ENCODE results near the gene TRPT1. TPM values are rescaled to one million over a fixed set of nuclear protein-coding genes. Genes with fewer than 3 reads are reported as not detected.

Gene TRPT1
- polyA plus RNA-seq = 10 to 100 TPM; 42.2 to 51.0 (median 43.8) TPM

DNA sequence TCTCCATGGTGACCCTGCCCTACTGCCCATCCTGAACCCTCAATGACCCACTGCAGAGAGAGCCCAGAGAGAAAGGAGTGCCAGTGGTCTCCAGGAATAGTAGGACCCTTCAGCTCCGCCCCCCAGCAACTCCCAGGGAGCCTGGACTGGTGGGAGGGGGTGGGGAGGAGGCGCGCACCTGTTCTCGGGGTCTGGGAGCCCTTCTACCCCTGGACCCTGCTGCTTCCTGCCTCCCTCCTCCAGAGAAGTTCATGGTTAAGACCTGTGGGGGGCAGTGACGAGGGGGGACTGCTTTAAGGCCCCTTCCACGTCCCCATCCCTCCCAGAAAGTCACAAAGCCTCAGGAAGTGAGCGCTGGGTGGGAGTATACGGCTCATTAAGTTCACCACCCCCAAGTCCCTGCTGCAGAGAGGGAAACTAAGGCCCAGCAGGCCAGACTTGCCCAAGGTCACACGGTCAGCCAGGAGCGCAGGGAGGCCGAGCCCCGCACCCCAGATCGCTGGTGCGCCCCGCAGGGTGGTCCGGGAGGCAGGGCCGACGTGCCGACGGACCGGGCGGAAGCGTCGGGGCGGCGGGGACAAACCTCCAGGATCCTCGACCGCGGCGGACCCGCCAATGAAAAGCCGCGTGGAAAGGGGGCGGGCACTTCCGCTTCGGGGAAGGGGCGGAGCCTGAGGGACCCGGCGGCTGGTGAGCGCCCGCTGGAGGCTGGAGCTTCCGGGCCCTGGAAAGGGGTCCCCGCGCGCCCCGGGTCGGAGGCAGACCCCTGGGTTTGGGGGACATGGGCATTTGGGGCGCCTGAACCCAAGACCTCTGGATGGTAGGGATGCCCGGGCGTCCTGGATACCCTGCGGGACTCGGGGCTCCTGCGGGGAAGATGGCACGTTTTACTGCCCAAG is at the start of gene TRPT1, which contains the start of gene NUDT22:
TSS of gene TRPT1 (minus strand) at position 579 of the 899 bp plus-strand sequence. CDS start at position 253, 326 bp downstream.
TSS of gene NUDT22 (plus strand) at position 667 of the 899 bp plus-strand sequence. CDS start 379 bp downstream, outside the sequence.
- Mint-ChIP-seq H3K4me1 (peaks cover 34 to 36% of the 10 kb centered on the region in 2 donors), H3K4me3 (peak within 1 kb of the TSS; percentile 87 to 91 (median 89)), H3K27ac (peak within 1 kb of the TSS; percentile 77 to 93 (median 90)), H3K36me3 (no peaks in the 10 kb centered on the region), H3K27me3 (ENCODE audit: low read depth in 3 of 3) (peaks cover 0 to 6% (median 2%) of the 10 kb centered on the region in 3 donors), H3K9me3 (no peaks in the 10 kb centered on the region)
- DNase-seq = peak; percentile 90 to 93 (median 91)

- H3K9me3 Mint-ChIP-seq = no peaks in the 10 kb centered on the region
- no peak for DNase-seq
- H3K4me3 Mint-ChIP-seq = no peak overlapping the region
- peaks cover 13 to 15% (median 15%) of the 10 kb centered on the region in 3 donors for H3K27me3 Mint-ChIP-seq (ENCODE audit: low read depth in 3 of 3)
- peaks cover 0 to 5% (median 0%) of the 10 kb centered on the region in 3 donors for H3K36me3 Mint-ChIP-seq
- no peak overlapping the region for H3K27ac Mint-ChIP-seq
- peaks cover 13% of the 10 kb centered on the region in 2 donors for H3K4me1 Mint-ChIP-seq
These were observed 49.2 kb upstream of the TRPT1 start for GRCh38 chr11:64275031-64275800.

- peak overlapping the region; percentile 91 to 99 (median 93) for H3K4me3 Mint-ChIP-seq
- no peaks in the 10 kb centered on the region for H3K36me3 Mint-ChIP-seq
- H3K9me3 Mint-ChIP-seq = no peaks in the 10 kb centered on the region
- peaks cover 18 to 32% (median 22%) of the 10 kb centered on the region in 3 donors for H3K27me3 Mint-ChIP-seq (ENCODE audit: low read depth in 3 of 3)
- H3K27ac Mint-ChIP-seq = peak overlapping the region; percentile 91 to 100 (median 99)
- peaks cover 33 to 35% of the 10 kb centered on the region in 2 donors for H3K4me1 Mint-ChIP-seq
- DNase-seq = peak; percentile 96 to 97 (median 97)
These were observed 43.7 kb upstream of the TRPT1 start for GRCh38 chr11:64269540-64270220.

DNA sequence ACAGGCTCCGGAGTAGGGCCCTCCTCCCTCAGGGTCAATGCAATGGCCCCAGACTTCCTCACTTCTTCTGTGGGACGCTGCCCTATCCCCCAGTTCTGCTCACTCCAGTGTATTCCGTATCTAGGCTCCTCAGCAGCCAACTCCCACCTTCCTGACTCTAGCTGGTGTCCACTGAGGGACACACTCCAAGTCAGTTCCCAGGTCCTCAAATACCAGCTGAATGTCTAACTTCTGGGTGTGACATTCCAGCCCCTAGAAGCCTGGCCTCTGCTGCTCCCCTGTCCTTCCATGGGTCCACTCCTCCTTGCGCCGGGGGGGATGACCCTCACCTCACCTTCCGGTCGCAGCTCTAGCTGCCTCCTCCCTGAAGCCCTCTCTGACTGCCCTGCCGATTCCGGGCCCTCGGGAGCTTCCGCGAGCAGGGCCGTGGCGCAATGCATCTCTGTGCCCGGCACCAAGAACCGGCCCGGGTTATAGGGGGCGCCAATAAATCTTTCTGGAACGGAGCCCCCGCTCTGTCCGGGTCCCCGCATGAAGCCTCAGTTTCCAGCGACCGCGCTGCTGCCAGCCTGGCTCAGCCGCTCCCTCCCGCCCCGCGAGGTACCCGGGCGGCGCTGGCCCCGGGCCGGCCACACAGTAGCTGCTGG is 43.0 kb upstream of the TRPT1 start:
- peak overlapping the region; percentile 91 to 100 (median 98) for H3K27ac Mint-ChIP-seq
- DNase-seq = peak in 2 of 3 donors; percentile 47 to 54
- peaks cover 33 to 35% of the 10 kb centered on the region in 2 donors for H3K4me1 Mint-ChIP-seq

GRCh38 chr11:64268025-64268892 is 42.3 kb upstream of the TRPT1 start:
- peaks cover 18 to 32% (median 20%) of the 10 kb centered on the region in 3 donors for H3K27me3 Mint-ChIP-seq (ENCODE audit: low read depth in 3 of 3)
- peak overlapping the region; percentile 91 to 100 (median 98) for H3K27ac Mint-ChIP-seq
- no peaks in the 10 kb centered on the region for H3K9me3 Mint-ChIP-seq
- peaks cover 33 to 35% of the 10 kb centered on the region in 2 donors for H3K4me1 Mint-ChIP-seq
- peak in 2 of 3 donors; percentile 30 to 37 for DNase-seq
- H3K36me3 Mint-ChIP-seq = no peaks in the 10 kb centered on the region
- H3K4me3 Mint-ChIP-seq = peak overlapping the region; percentile 91 to 99 (median 93)

More for the DNA sequence above, 43.0 kb upstream of the TRPT1 start:
- Mint-ChIP-seq H3K4me3 (peak overlapping the region; percentile 91 to 99 (median 93)), H3K9me3 (no peaks in the 10 kb centered on the region), H3K27me3 (ENCODE audit: low read depth in 3 of 3) (peaks cover 18 to 32% (median 22%) of the 10 kb centered on the region in 3 donors), H3K36me3 (no peaks in the 10 kb centered on the region)

GRCh38 chr11:64267207-64267945 is 41.4 kb upstream of the TRPT1 start:
- DNase-seq = no peak
- peak overlapping the region; percentile 29 to 96 (median 91) for H3K4me3 Mint-ChIP-seq
- H3K36me3 Mint-ChIP-seq = peaks cover 0 to 3% (median 0%) of the 10 kb centered on the region in 3 donors
- H3K27me3 Mint-ChIP-seq (ENCODE audit: low read depth in 3 of 3) = peaks cover 18 to 32% (median 20%) of the 10 kb centered on the region in 3 donors
- H3K4me1 Mint-ChIP-seq = peaks cover 33 to 35% of the 10 kb centered on the region in 2 donors
- peak overlapping the region; percentile 91 to 100 (median 98) for H3K27ac Mint-ChIP-seq
- no peaks in the 10 kb centered on the region for H3K9me3 Mint-ChIP-seq

DNA sequence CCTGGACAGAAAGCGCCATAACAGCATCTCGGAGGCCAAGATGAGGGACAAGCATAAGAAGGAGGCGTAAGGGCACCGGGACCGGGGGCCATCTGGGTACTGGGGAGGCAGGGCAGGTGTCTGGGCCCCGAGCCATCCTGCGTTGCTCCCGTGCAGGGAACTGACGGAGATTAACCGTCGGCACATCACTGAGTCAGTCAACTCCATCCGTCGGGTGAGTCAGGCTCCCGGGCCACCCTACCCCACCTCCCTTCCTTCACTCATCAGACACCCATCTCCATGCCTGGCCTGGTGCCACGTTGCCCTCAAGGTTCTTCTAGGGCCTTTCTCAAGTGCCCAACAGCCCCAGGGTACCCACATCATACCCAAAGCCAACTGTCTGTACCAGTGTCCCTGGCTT is 40.4 kb upstream of the TRPT1 start:
- Mint-ChIP-seq H3K9me3 (no peaks in the 10 kb centered on the region), H3K27ac (peak overlapping the region in 2 of 6 donors; percentile 13 to 73), H3K27me3 (ENCODE audit: low read depth in 3 of 3) (peaks cover 17 to 28% (median 19%) of the 10 kb centered on the region in 3 donors), H3K4me3 (peak overlapping the region in 1 of 5 donors; percentile 12), H3K4me1 (peaks cover 26 to 29% of the 10 kb centered on the region in 2 donors), H3K36me3 (peaks cover 0 to 3% (median 0%) of the 10 kb centered on the region in 3 donors)
- no peak for DNase-seq

DNA sequence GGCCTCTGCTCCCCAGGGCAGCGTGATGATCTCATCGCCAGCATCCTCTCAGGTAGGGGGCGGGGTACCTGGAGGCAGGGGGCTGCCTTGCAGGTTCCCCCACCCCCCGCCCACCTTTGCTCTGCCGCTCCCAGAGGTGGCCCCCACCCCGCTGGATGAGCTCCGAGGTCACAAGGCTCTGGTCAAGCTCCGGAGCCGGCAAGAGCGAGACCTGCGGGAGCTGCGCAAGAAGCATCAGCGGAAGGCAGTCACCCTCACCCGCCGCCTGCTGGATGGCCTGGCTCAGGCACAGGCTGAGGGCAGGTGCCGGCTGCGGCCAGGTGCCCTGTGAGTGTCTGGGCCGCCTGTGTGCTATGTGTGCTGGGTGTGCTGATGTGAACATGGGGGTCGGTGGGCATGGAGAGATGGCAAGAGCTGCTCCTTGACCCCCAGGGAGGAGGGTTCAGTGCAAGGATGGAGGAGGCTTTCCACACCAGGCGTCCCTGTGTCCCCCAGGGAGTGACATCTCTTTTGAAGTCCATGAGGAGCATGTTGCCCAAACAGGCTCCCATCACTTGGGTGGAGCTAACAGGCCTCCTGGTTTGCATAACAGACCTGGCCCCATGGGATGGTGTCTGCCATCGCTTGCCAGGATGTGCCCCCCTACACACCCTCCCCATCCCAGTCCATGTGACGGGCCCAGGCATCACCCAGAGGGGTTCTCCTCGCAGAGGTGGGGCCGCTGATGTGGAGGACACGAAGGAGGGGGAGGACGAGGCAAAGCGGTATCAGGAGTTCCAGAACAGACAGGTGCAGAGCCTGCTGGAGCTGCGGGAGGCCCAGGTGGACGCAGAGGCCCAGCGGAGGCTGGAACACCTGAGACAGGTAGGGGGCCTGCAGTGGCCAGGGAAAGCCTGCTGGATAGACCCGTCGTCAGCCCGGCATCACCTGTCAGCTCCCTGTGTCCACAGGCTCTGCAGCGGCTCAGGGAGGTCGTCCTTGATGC is 39.5 kb upstream of the TRPT1 start:
- Mint-ChIP-seq H3K27ac (no peak overlapping the region), H3K9me3 (no peaks in the 10 kb centered on the region), H3K27me3 (ENCODE audit: low read depth in 3 of 3) (peaks cover 10 to 19% (median 10%) of the 10 kb centered on the region in 3 donors), H3K36me3 (peaks cover 0 to 3% (median 0%) of the 10 kb centered on the region in 3 donors), H3K4me3 (no peak overlapping the region), H3K4me1 (peaks cover 23 to 25% of the 10 kb centered on the region in 2 donors)
- no peak for DNase-seq

DNA sequence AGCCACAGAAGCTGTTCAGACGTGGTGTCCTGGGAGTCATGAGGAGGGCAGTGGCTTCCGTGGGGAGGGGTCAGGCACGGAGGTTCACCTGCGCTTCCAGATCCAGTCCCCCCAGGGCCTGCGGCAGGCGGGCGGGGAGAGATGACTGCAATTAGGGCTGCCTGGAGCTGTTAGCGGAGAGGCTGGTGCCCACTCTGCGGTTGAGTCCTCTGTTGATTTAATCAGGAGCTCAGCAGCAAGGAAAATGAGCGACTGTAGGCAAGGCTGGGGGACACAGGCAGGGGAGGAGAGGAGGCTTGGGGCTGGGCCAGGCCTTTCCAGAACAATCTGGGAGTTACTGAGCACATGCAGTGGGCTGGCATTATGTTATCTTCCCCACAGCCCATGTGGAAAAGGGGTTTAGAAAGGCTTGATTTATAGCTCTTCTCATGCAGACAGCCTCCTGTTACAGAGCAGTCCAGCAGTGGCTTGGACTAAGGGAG is 38.4 kb upstream of the TRPT1 start:
- H3K27ac Mint-ChIP-seq = peak overlapping the region in 1 of 6 donors; percentile 7
- peaks cover 0 to 10% (median 2%) of the 10 kb centered on the region in 3 donors for H3K27me3 Mint-ChIP-seq (ENCODE audit: low read depth in 3 of 3)
- H3K9me3 Mint-ChIP-seq = no peaks in the 10 kb centered on the region
- H3K4me1 Mint-ChIP-seq = peaks cover 19% of the 10 kb centered on the region in 2 donors
- H3K4me3 Mint-ChIP-seq = no peak overlapping the region
- H3K36me3 Mint-ChIP-seq = peaks cover 0 to 7% (median 3%) of the 10 kb centered on the region in 3 donors
- DNase-seq = no peak

GRCh38 chr11:64263947-64264317 is 37.9 kb upstream of the TRPT1 start:
- Mint-ChIP-seq H3K9me3 (no peaks in the 10 kb centered on the region), H3K27ac (no peak overlapping the region), H3K4me1 (peaks cover 16 to 18% of the 10 kb centered on the region in 2 donors), H3K4me3 (no peak overlapping the region), H3K27me3 (ENCODE audit: low read depth in 3 of 3) (peaks cover 0 to 10% (median 5%) of the 10 kb centered on the region in 3 donors), H3K36me3 (peaks cover 0 to 9% (median 4%) of the 10 kb centered on the region in 3 donors)
- DNase-seq = no peak

Measured in immature natural killer cell (primary cell).